KMS-11 (cell line): Measurements from ENCODE around the gene OCRL.

Experiments
- H2AFZ ChIP-seq: fragments of 200-600 bp; sonication (generic); 2 replicates; pipeline ENCODE4 v1.6.1; 2016; ENCODE audit warnings: antibody characterized with exemption, mixed run types, low read depth
- H3K27ac ChIP-seq: fragments of 200-600 bp; sonication (generic); 2 replicates; pipeline ENCODE4 v1.6.1; 2016; ENCODE audit warnings: mild to moderate bottlenecking, mixed run types
- H3K27me3 ChIP-seq: fragments of 200-600 bp; sonication (generic); 2 replicates; pipeline ENCODE4 v1.6.1; 2017; ENCODE audit warnings: mild to moderate bottlenecking, low read depth, mixed run types, moderate library complexity; ENCODE audit not compliant: insufficient read depth
- H3K36me3 ChIP-seq: fragments of 200-600 bp; sonication (generic); 2 replicates; pipeline ENCODE4 v1.6.1; 2017; ENCODE audit warnings: mild to moderate bottlenecking, mixed run types; ENCODE audit not compliant: insufficient read depth
- H3K4me1 ChIP-seq: fragments of 200-600 bp; sonication (generic); 2 replicates; pipeline ENCODE4 v1.6.1; 2016; ENCODE audit warnings: mild to moderate bottlenecking, low read depth, mixed run types; ENCODE audit not compliant: poor library complexity, severe bottlenecking
- H3K4me2 ChIP-seq: fragments of 200-600 bp; sonication (generic); 2 replicates; pipeline ENCODE4 v1.7.0; 2016; ENCODE audit warnings: mild to moderate bottlenecking, mixed run types
- H3K4me3 ChIP-seq: fragments of 200-600 bp; sonication (generic); IDR thresholded peaks from 2 replicates; pipeline ENCODE4 v1.6.1; 2017; ENCODE audit warnings: low read depth, low read length, mixed read lengths; ENCODE audit not compliant: insufficient read depth
- H3K79me2 ChIP-seq: fragments of 200-600 bp; sonication (generic); 2 replicates; pipeline ENCODE4 v1.6.1; 2016; ENCODE audit warnings: low read depth, mixed run types; ENCODE audit not compliant: insufficient read depth
- H3K9ac ChIP-seq: fragments of 200-600 bp; sonication (generic); 2 replicates; pipeline ENCODE4 v1.6.1; 2016; ENCODE audit warnings: mild to moderate bottlenecking, mixed run types
- H4K20me1 ChIP-seq: fragments of 200-600 bp; sonication (generic); 2 replicates; pipeline ENCODE4 v1.6.1; 2016; ENCODE audit warnings: mild to moderate bottlenecking, mixed run types; ENCODE audit not compliant: insufficient read depth
- TF ChIP-seq, protein P1 (sequence below): fragments of 200-600 bp; sonication (generic); conservative IDR thresholded peaks from 2 replicates; pipeline ENCODE4 v1.6.1; 2017; ENCODE audit warnings: low read depth, mild to moderate bottlenecking, antibody characterized with exemption, low read length, moderate library complexity, mixed read lengths

OCRL gene

DNA sequence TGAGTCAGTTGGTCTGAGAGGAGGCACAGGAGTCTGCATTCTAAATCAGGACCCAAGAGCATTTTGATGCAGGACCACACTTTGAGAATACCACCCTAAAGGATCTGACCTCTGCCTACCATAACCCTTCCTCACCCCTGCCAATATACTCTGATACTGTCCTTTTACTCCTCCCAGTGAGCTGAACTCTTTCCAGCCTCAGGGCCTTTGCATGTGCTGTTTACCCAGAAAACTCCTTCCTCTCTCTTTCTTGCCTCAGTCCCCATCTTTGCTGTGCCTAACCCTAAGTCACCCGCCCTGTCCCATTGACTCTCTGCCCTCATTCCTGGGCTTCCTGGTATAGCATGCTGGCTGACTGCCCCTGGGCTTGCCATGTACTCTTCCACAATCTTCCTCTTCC lies 54.7 kb downstream of the OCRL start:
- no peak overlapping the region for H3K4me3 ChIP-seq
- H3K4me2 ChIP-seq = no peak overlapping the region
- peaks cover 16% of the 10 kb centered on the region for H3K4me1 ChIP-seq
- H3K27ac ChIP-seq = no peak overlapping the region
- H2AFZ ChIP-seq = no peak overlapping the region
- H4K20me1 ChIP-seq = no peaks in the 10 kb centered on the region
- TF ChIP-seq, protein P1, sequence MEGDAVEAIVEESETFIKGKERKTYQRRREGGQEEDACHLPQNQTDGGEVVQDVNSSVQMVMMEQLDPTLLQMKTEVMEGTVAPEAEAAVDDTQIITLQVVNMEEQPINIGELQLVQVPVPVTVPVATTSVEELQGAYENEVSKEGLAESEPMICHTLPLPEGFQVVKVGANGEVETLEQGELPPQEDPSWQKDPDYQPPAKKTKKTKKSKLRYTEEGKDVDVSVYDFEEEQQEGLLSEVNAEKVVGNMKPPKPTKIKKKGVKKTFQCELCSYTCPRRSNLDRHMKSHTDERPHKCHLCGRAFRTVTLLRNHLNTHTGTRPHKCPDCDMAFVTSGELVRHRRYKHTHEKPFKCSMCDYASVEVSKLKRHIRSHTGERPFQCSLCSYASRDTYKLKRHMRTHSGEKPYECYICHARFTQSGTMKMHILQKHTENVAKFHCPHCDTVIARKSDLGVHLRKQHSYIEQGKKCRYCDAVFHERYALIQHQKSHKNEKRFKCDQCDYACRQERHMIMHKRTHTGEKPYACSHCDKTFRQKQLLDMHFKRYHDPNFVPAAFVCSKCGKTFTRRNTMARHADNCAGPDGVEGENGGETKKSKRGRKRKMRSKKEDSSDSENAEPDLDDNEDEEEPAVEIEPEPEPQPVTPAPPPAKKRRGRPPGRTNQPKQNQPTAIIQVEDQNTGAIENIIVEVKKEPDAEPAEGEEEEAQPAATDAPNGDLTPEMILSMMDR = no peak
- no peaks in the 10 kb centered on the region for H3K27me3 ChIP-seq
- H3K36me3 ChIP-seq = no peaks in the 10 kb centered on the region
- H3K9ac ChIP-seq = no peak overlapping the region
- no peaks in the 10 kb centered on the region for H3K79me2 ChIP-seq

DNA sequence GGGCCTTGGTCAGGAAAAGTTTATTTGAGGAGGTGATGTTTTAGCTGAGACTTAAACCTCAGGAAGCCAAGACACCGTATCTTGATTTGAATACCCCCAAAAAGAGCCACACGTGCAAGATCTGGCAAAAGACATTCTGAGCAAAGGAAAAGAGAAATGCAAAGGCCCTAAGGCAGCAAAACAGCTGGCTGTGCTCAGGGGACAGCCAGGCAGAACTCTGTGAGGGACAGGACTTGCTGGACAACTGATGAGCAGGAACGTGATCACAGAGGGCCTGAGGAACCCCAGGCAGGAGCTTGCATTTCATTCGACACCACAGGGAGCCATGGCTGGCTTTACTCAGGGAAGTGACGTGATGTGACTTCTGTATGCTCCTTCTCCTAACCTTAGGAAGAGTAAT lies 56.0 kb downstream of the OCRL start:
- H2AFZ ChIP-seq = no peak overlapping the region
- no peaks in the 10 kb centered on the region for H3K36me3 ChIP-seq
- no peaks in the 10 kb centered on the region for H4K20me1 ChIP-seq
- H3K27me3 ChIP-seq = no peaks in the 10 kb centered on the region
- H3K4me1 ChIP-seq = peaks cover 16% of the 10 kb centered on the region
- H3K27ac ChIP-seq = no peak overlapping the region
- H3K9ac ChIP-seq = no peak overlapping the region
- no peak overlapping the region for H3K4me3 ChIP-seq
- TF ChIP-seq, protein P1 = no peak
- no peaks in the 10 kb centered on the region for H3K79me2 ChIP-seq
- H3K4me2 ChIP-seq = no peak overlapping the region

DNA sequence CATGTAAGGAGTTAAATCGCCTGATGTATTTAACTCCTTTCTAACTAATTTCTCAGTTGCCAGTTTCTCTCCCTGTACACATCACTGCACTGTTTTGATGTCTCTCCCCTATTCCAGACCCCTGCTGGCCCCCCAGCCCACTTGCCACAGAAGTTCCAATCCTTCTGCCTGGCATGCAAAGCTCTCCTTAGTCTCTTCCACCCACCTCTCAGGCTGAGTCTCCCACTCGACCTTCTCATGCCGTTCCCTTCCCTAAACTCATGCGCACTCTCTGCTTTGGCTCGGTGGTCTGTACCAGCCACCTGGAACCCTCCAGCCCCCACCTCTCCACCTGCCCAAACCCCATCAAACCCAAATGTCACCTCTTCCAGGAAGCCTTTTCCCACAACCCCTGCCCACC lies 57.8 kb downstream of the OCRL start:
- H3K27ac ChIP-seq = no peak overlapping the region
- no peak overlapping the region for H3K9ac ChIP-seq
- H2AFZ ChIP-seq = no peak overlapping the region
- H3K36me3 ChIP-seq = no peaks in the 10 kb centered on the region
- no peaks in the 10 kb centered on the region for H3K79me2 ChIP-seq
- H4K20me1 ChIP-seq = no peaks in the 10 kb centered on the region
- no peaks in the 10 kb centered on the region for H3K27me3 ChIP-seq
- no peak overlapping the region for H3K4me2 ChIP-seq
- TF ChIP-seq, protein P1 = no peak
- H3K4me1 ChIP-seq = peaks cover 7% of the 10 kb centered on the region
- no peak overlapping the region for H3K4me3 ChIP-seq

DNA sequence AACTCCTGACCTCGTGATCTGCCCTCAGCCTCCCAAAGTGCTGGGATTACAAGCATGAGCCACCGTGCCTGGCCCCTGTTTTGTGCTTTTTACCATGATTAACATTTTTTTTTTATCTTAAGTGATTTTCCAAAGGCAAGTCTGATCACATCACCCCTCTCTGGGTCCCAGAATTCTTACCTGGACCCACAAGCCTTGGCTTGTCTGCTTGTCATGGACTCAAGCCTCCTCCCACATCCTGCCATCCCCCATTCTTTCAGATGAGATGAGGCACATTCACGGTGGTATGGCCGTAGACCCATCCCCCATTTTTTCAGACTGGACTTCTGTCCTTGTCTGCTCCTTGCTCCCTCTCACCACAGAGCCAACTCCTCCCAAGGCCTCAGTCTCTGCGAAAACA lies 59.4 kb downstream of the OCRL start:
- H3K79me2 ChIP-seq = no peaks in the 10 kb centered on the region
- H3K4me1 ChIP-seq = peaks cover 2% of the 10 kb centered on the region
- H3K9ac ChIP-seq = no peak overlapping the region
- no peak overlapping the region for H3K4me3 ChIP-seq
- no peak overlapping the region for H3K27ac ChIP-seq
- H2AFZ ChIP-seq = no peak overlapping the region
- H3K4me2 ChIP-seq = no peak overlapping the region
- H3K36me3 ChIP-seq = no peaks in the 10 kb centered on the region
- no peaks in the 10 kb centered on the region for H3K27me3 ChIP-seq
- TF ChIP-seq, protein P1 = no peak
- H4K20me1 ChIP-seq = no peaks in the 10 kb centered on the region
